GM12865 (cell line): ENCODE results near the gene SFXN3.

ENCODE experiments used
- DNase-seq: peaks from one replicate; pipeline ENCODE4 v3.0.0; 2010; ENCODE audit warnings: low read depth
- H3K4me3 ChIP-seq: 2 replicates; pipeline ENCODE4 v1.5.1; 2011; ENCODE audit warnings: mild to moderate bottlenecking, low read depth, low read length, control low read depth
- TF ChIP-seq, protein P1 (sequence below): IDR thresholded peaks from 2 replicates; pipeline ENCODE4 v1.5.1; 2011; ENCODE audit warnings: low read length, control low read depth, low read depth, inconsistent platforms; ENCODE audit not compliant: insufficient read depth; ENCODE audit errors: missing control alignments

Gene SFXN3

DNA sequence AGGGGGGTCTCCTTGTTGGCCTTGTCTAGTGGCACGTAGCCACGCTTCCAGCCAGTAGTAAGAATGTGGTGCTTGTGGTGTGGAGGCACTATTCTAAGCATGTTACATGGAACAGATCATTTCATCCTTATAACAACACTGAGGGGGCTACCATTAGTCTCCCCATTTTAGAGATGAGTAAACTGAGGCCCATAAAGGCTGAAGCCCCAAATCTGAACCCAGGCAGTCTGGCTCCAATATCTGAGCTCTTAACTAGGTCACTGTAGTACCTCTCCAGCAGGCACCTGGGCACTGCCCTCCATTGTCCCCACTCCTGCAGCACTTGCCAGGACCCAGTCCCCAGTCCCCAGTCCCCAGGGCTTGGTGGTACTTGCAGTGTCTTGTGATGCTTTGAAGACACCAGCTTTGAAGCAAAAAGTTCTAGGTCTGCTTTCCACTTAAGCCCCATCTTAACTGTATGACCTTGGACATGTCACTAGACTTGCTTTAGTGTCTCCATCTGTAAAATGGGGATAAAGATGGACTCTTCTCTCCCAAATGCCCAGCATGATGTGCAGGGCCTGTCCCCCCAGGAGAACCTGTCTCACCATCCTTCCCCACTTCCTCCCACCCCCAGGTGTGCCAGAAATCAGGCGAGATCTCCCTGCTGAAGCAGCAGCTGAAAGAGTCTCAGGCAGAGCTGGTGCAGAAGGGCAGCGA is 25.0 kb upstream of the SFXN3 start:
- TF ChIP-seq, protein P1, sequence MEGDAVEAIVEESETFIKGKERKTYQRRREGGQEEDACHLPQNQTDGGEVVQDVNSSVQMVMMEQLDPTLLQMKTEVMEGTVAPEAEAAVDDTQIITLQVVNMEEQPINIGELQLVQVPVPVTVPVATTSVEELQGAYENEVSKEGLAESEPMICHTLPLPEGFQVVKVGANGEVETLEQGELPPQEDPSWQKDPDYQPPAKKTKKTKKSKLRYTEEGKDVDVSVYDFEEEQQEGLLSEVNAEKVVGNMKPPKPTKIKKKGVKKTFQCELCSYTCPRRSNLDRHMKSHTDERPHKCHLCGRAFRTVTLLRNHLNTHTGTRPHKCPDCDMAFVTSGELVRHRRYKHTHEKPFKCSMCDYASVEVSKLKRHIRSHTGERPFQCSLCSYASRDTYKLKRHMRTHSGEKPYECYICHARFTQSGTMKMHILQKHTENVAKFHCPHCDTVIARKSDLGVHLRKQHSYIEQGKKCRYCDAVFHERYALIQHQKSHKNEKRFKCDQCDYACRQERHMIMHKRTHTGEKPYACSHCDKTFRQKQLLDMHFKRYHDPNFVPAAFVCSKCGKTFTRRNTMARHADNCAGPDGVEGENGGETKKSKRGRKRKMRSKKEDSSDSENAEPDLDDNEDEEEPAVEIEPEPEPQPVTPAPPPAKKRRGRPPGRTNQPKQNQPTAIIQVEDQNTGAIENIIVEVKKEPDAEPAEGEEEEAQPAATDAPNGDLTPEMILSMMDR: no peak
- no peak for DNase-seq
- no peak overlapping the region for H3K4me3 ChIP-seq

DNA sequence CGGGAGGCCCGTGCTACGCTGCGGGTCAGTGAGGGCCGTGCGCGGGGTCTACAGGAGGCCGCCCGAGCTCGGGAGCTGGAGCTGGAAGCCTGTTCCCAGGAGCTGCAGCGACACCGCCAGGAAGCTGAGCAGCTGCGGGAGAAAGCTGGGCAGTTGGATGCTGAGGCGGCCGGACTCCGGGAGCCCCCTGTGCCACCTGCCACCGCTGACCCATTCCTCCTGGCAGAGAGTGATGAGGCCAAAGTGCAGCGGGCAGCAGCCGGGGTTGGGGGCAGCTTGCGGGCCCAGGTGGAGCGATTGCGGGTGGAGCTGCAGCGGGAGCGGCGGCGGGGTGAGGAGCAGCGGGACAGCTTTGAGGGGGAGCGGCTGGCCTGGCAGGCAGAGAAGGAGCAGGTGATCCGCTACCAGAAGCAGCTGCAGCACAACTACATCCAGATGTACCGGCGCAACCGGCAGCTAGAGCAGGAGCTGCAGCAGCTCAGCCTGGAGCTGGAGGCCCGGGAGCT is 24.4 kb upstream of the SFXN3 start:
- DNase-seq: no peak
- TF ChIP-seq, protein P1: no peak
- no peak overlapping the region for H3K4me3 ChIP-seq

DNA sequence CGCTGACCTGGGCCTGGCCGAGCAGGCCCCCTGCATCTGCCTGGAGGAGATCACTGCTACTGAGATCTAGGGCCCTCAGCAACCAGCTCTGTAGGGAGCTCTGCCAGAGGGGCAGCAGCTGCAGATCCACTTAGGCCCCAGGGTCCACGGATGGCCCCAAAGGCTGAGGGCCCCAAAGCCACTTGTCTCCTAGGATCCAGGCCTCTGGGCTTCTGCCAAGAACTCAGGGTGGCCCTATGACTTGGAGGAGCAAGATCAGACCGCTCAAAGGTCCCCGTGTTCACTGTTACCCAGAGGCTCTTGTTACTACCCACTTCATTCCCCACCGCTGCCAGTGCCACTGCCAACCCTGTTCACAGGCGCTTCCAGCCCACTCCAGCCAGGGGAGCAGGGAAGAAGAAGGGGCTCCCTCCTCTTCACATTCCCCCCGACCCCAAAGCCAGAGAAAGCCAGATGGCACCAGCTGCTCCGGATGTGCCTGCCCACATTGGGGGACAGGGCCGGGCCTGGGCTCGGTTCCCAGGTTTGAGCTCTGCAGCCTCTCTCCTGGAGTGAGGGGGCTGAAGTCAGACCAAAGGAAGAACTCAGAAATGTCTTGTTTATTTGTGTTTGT is 23.8 kb upstream of the SFXN3 start:
- DNase-seq: no peak
- TF ChIP-seq, protein P1: no peak

DNA sequence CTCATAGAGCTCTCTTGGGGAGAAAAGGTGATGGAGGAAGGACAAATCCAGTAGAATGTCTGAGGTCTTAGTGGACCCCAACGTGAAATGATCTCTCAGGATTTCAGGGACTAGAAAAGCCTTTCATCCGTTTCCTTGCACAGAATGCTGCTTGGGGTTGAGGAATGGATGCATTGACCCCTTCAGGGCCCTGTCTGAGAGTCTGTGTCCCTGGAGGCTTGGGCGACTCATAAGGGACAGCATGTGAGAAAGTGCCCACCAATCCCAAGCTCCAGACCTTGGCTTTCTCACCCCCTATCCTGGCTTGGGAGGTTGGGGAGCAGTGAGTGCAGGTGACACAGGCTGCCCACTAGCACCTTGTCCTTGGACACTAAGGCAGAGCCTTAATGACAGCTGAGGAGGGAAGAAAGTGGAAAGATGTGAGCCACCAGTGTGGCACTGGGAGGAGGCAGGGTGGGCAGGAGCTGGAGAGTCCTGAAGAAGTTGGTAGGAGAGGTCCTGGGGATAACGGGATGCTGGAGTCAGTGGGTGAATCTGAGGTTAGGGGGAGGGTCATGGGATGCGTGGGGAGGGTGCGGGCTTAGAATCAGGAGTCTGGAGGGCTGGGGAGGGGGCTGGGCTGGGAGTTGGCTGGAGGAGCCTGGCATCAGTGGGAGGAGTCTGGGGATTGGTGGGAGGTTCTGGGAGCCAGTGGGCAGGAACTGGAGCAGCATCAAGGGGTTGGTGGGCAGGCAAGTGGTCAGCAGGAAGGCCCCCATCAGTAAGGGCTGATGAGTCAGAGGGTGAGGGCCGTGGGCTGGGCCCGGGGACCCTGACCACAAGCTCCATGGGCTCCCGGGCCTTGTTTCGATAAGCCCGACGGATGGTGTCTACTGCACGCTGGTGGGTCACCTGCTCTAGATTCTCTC is 22.9 kb upstream of the SFXN3 start:
- DNase-seq: no peak
- TF ChIP-seq, protein P1: no peak
- H3K4me3 ChIP-seq: no peak overlapping the region

More for the DNA sequence above, 23.8 kb upstream of the SFXN3 start:
- H3K4me3 ChIP-seq: no peak overlapping the region

DNA sequence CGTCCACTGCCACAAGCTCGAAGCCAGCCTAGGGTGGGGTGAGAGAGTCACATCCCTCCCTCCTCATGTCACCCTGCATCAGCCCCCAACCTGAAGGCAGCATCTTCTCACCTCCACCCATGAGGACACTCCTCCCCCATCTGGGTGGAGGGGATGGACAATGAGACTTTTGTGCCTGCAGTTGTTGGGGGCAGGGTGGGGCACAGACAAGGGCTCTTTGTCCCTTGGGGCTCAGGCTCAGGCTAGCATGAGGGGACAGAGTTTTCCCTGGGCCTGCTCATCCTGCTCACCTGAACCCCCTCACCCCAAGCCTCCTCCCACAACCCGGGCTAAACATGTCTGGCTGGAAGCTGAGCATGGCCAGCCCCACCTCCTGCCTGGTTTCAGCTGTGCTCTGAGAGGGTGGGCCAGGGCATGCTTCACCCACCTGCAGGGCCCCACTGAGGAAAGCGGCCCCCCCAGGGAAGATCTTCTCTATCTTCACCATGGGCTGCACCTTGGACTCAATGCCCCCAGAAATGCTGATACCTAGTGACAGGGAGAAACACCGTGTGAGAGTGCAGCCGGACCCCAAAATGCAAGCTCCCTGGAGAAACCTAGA is 22.1 kb upstream of the SFXN3 start:
- no peak for DNase-seq
- TF ChIP-seq, protein P1: no peak
- H3K4me3 ChIP-seq: no peak overlapping the region

DNA sequence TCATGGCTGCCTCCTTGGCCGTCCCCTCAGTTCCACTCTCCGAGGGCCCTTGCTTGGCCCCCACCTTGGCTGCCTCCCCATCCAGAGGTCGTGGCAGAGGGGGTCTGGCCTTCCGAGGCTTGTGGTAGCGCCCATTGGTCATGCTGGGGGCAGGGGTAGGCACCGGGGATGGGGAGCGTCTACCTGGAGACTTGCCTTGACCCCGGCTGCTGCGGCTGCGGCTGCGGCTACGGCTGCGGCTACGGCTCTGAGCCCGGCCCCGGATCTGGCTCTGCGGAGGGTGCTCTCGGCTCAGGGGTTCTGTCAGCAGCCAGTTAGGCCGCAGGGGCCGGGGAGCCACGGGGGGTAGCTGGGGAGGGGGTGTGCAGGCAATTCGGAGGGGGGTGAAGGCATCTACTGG is 20.7 kb upstream of the SFXN3 start:
- TF ChIP-seq, protein P1: no peak
- no peak for DNase-seq
- no peak overlapping the region for H3K4me3 ChIP-seq
